OCI-LY3 (cell line): ENCODE results near the gene AIF1.

Experiments
- H2AFZ ChIP-seq: fragments of 200-600, 300-600 bp; shearing (Covaris generic); 2 replicates; pipeline ENCODE4 v1.6.0; 2014; ENCODE audit warnings: antibody characterized with exemption, low read depth, low read length
- H3K27ac ChIP-seq: fragments of 200-600, 300-600 bp; sonication (generic); 2 replicates; pipeline ENCODE4 v1.5.1; 2014; ENCODE audit warnings: mild to moderate bottlenecking, low read length, moderate library complexity, mixed read lengths
- H3K27me3 ChIP-seq: fragments of 200-600, 300-600 bp; sonication (generic); 2 replicates; pipeline ENCODE4 v1.6.1; 2014; ENCODE audit warnings: low read depth, low read length, mixed read lengths
- H3K36me3 ChIP-seq: fragments of 200-600, 300-600 bp; sonication (generic); replicated peaks from 2 replicates; pipeline ENCODE3; 2014; ENCODE audit warnings: low read depth, low read length, mixed read lengths
- H3K4me1 ChIP-seq: fragments of 300-600, 200-600 bp; sonication (generic); 2 replicates; pipeline ENCODE4 v1.6.1; 2014; ENCODE audit warnings: low read length, mixed read lengths
- H3K4me2 ChIP-seq: fragments of 200-600, 300-600 bp; sonication (generic); 2 replicates; pipeline ENCODE4 v1.6.1; 2014; ENCODE audit warnings: low read length, mixed read lengths
- H3K4me3 ChIP-seq: fragments of 300-600, 200-600 bp; sonication (generic); 2 replicates; pipeline ENCODE4 v1.5.1; 2014; ENCODE audit warnings: antibody characterized with exemption, mild to moderate bottlenecking, low read length, moderate library complexity
- H3K79me2 ChIP-seq: fragments of 300-600, 200-600 bp; shearing (Covaris generic); 2 replicates; pipeline ENCODE4 v1.6.1; 2014; ENCODE audit warnings: mild to moderate bottlenecking, low read length, mixed read lengths
- H3K9ac ChIP-seq: fragments of 300-600, 200-600 bp; shearing (Covaris generic); 2 replicates; pipeline ENCODE4 v1.6.0; 2014; ENCODE audit warnings: mild to moderate bottlenecking, low read length, moderate library complexity
- H3K9me3 ChIP-seq: fragments of 200-600, 300-600 bp; shearing (Covaris generic); 2 replicates; pipeline ENCODE4 v1.6.1; 2014; ENCODE audit warnings: low read length, mixed read lengths; ENCODE audit not compliant: insufficient read depth
- H4K20me1 ChIP-seq: fragments of 200-600, 300-600 bp; sonication (generic); 2 replicates; pipeline ENCODE4 v1.6.1; 2016; ENCODE audit warnings: low read length, mixed read lengths; ENCODE audit not compliant: insufficient read depth
- EZH2phosphoT487 ChIP-seq: fragments of 200-600 bp; shearing (Covaris generic); IDR thresholded peaks from 2 replicates; pipeline ENCODE4 v1.6.1; 2018; ENCODE audit warnings: antibody characterized with exemption, mixed run types, low read depth
- TF ChIP-seq, protein P1 (sequence below): fragments of 200-600, 300-600 bp; sonication (generic); IDR thresholded peaks from 2 replicates; pipeline ENCODE4 v1.5.1; 2014; ENCODE audit warnings: antibody characterized with exemption, low read length, low read depth

The AIF1 gene

DNA sequence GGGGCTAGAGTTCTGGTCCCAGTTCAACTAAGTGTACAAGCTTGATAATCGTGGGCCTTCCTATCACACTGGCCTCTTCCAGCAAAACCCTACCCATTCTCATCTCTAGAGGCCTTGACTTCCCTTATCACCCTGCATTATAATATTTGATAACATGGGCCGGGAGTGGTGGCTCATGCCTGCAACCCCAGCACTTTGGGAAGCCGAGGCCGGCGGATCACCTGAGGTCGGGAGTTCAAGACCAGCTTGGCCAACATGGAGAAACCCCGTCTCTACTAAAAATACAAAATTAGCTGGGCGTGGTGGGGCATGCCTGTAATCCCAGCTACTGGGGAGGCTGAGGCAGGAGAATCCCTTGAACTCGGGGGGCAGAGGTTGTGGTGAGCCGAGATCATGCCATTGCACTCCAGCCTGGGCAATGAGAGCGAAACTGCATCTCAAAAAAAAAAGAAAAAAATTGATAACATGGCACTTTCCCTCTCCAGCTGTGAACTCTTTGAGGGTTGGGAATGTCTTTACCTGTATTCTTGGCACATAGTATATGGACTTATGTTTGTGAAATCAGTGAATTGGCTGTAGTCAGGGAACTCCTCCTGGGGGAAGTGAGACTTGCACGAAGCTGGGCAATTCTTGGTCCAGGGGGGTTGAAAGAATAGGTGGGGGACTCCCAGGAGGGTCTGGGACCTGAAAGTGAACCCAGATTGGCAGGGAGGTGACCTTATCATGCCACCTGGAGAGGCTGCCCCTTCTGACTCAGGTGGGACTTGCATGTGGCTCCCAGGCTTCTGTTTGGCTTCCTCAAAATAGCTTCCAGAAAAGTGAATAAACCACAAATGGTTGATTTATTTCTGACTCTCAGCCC, 46.5 kb downstream of the AIF1 start:
- Histone ChIP-seq H3K9me3 (peaks cover 3% of the 10 kb centered on the region; the same call in 1 of the 2 replicates), H3K79me2 (peaks cover 45% of the 10 kb centered on the region), H3K27ac (peak overlapping the region; percentile 48), H2AFZ (no peak overlapping the region), H3K27me3 (no peaks in the 10 kb centered on the region), H4K20me1 (no peaks in the 10 kb centered on the region), H3K4me2 (peak overlapping the region; percentile 100), H3K9ac (peak overlapping the region; percentile 99), H3K4me1 (peaks cover 33% of the 10 kb centered on the region), H3K36me3 (peaks cover 17% of the 10 kb centered on the region), H3K4me3 (peak overlapping the region; percentile 100)
- no peak for TF ChIP-seq EZH2phosphoT487
- TF ChIP-seq, protein P1, sequence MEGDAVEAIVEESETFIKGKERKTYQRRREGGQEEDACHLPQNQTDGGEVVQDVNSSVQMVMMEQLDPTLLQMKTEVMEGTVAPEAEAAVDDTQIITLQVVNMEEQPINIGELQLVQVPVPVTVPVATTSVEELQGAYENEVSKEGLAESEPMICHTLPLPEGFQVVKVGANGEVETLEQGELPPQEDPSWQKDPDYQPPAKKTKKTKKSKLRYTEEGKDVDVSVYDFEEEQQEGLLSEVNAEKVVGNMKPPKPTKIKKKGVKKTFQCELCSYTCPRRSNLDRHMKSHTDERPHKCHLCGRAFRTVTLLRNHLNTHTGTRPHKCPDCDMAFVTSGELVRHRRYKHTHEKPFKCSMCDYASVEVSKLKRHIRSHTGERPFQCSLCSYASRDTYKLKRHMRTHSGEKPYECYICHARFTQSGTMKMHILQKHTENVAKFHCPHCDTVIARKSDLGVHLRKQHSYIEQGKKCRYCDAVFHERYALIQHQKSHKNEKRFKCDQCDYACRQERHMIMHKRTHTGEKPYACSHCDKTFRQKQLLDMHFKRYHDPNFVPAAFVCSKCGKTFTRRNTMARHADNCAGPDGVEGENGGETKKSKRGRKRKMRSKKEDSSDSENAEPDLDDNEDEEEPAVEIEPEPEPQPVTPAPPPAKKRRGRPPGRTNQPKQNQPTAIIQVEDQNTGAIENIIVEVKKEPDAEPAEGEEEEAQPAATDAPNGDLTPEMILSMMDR = no peak

DNA sequence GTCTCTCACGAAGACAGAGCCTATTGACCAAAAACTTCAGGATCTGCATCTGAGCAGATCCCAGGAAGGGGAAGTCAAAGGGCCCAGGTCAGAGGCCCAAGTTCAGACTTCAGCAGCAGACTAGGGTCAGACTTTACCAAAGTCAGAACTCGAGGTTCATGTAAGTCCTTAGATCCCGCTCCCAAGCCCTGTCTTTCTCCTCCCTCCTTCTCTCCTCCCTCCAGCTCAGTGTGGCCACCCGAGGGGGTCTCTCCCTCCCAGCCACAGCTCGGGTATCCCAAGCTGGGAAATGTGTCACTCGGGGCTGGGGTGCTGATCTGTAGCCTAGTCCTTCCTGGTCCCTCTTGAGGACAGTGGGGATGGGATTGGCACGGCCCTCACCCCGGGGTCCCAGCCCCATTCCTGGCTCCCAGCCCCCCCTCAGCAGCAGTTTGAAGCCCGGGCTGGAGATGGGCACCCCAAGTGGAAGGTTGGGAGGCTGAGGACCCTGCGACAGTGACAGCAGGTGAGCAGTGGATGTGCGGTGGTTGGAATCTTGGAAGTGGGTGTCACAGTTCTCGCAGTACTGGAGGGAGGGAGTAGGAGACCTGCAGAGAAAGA, 47.2 kb downstream of the AIF1 start:
- H3K4me1 ChIP-seq = peaks cover 37% of the 10 kb centered on the region
- TF ChIP-seq EZH2phosphoT487 = no peak
- TF ChIP-seq, protein P1 = no peak
- H3K79me2 ChIP-seq = peaks cover 51% of the 10 kb centered on the region
- H4K20me1 ChIP-seq = no peaks in the 10 kb centered on the region
- 0 out of 2 replicates have a peak overlapping the region, but pooled peaks have one; percentile 18 for H3K27ac ChIP-seq
- no peak overlapping the region for H3K4me3 ChIP-seq
- no peak overlapping the region for H3K9ac ChIP-seq
- no peaks in the 10 kb centered on the region for H3K27me3 ChIP-seq
- H3K4me2 ChIP-seq = no peak overlapping the region
- peaks cover 3% of the 10 kb centered on the region; the same call in 1 of the 2 replicates for H3K9me3 ChIP-seq
- H3K36me3 ChIP-seq = peaks cover 17% of the 10 kb centered on the region
- H2AFZ ChIP-seq = no peak overlapping the region

- H3K4me1 ChIP-seq = peaks cover 37% of the 10 kb centered on the region
- no peaks in the 10 kb centered on the region for H3K27me3 ChIP-seq
- peak overlapping the region; percentile 96 for H3K4me2 ChIP-seq
- TF ChIP-seq, protein P1 = no peak
- TF ChIP-seq EZH2phosphoT487 = no peak
- H3K79me2 ChIP-seq = peaks cover 60% of the 10 kb centered on the region
- no peak overlapping the region for H3K9ac ChIP-seq
- no peak overlapping the region for H3K4me3 ChIP-seq
- H2AFZ ChIP-seq = no peak overlapping the region
- H4K20me1 ChIP-seq = no peaks in the 10 kb centered on the region
- peaks cover 24% of the 10 kb centered on the region for H3K36me3 ChIP-seq
- no peak overlapping the region for H3K27ac ChIP-seq
- H3K9me3 ChIP-seq = peaks cover 3% of the 10 kb centered on the region; the same call in 1 of the 2 replicates
Observed at GRCh38 chr6:31663126-31663960, 48.3 kb downstream of the AIF1 start.
